ENCODE results near the gene YIPF3. TPM values are rescaled to one million over a fixed set of nuclear protein-coding genes. Genes with fewer than 3 reads are reported as not detected.

The YIPF3 gene
- total RNA-seq, 1 donor from 2014 or later, result 122 TPM

DNA sequence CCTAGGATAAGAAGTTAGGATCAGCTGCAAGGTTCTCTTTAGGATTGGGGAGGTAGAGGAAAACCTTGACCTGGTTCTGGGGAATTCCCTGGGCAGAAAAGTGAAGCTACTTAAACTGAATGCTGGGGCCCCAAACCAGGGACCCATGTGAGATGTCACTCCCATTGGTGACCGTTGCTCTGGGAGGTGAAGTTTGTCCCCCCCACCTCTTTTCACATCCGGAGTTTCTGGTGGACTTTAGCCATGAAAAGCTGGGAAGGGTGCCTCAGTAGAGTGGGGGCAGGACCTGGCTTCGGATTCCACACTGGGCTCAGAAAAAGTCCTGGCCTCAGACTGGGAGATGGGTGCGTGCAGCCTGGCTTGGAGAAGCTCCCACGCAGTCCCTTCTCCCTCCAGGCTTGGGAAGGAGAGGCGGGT, 26.2 kb downstream of the YIPF3 start:
- Mint-ChIP-seq H3K36me3 (no peaks in the 10 kb centered on the region), H3K4me1 (ENCODE audit: unreplicated experiment) (peaks cover 34% of the 10 kb centered on the region), H3K27me3 (no peaks in the 10 kb centered on the region), H3K4me3 (no peak overlapping the region), H3K27ac (no peak overlapping the region), H3K9me3 (no peaks in the 10 kb centered on the region)
- no peak for DNase-seq (ENCODE audit: extremely low spot score, unreplicated experiment)
- TF ChIP-seq, protein P1, sequence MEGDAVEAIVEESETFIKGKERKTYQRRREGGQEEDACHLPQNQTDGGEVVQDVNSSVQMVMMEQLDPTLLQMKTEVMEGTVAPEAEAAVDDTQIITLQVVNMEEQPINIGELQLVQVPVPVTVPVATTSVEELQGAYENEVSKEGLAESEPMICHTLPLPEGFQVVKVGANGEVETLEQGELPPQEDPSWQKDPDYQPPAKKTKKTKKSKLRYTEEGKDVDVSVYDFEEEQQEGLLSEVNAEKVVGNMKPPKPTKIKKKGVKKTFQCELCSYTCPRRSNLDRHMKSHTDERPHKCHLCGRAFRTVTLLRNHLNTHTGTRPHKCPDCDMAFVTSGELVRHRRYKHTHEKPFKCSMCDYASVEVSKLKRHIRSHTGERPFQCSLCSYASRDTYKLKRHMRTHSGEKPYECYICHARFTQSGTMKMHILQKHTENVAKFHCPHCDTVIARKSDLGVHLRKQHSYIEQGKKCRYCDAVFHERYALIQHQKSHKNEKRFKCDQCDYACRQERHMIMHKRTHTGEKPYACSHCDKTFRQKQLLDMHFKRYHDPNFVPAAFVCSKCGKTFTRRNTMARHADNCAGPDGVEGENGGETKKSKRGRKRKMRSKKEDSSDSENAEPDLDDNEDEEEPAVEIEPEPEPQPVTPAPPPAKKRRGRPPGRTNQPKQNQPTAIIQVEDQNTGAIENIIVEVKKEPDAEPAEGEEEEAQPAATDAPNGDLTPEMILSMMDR (conservative IDR thresholded peaks at IDR 0.05), result no peak

DNA sequence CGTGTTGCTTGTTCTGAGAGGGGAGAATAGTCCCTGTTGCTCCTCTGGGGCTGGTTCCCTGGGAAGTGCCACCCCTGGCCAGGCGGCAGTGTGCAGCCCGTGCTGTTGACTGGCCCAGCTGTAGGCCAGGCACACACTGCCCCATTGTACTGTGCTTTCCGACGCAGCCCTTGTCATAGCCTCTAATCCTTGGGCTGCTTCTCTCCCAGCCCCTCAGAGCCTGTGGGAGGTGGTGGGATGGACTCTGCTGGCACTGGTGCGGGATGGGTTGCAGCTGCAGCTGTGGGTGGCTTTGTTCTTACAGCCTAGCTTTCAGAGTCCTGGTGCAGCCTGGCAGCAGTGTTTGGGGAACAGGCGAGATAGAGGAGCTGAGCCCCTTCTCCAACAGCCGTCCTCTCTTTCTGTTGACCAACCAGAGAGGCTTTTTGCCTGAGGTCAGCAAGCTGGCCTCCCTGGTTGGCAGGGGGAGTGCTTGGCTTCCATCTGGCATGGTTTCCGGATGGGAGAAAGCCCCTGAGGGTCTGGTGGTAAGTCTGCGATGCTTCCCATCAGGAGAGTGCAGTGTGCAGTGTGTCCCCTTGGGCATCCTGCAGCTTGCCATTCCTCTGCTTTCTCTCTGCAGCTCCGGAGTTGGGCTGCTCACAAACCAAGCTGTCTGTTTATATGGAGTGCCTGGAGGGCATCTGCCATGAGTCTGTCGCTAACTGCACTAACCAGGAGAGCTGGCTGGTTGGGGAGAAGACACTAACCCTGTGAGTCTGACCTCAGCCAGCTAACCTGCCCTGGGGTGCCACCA, 27.3 kb downstream of the YIPF3 start:
- TF ChIP-seq, protein P1 (conservative IDR thresholded peaks at IDR 0.05), result no peak
- Mint-ChIP-seq H3K4me3 (no peak overlapping the region), H3K4me1 (ENCODE audit: unreplicated experiment) (peaks cover 29% of the 10 kb centered on the region), H3K27me3 (no peaks in the 10 kb centered on the region), H3K9me3 (no peaks in the 10 kb centered on the region), H3K27ac (no peak overlapping the region), H3K36me3 (no peaks in the 10 kb centered on the region)
- no peak for DNase-seq (ENCODE audit: extremely low spot score, unreplicated experiment)

DNA sequence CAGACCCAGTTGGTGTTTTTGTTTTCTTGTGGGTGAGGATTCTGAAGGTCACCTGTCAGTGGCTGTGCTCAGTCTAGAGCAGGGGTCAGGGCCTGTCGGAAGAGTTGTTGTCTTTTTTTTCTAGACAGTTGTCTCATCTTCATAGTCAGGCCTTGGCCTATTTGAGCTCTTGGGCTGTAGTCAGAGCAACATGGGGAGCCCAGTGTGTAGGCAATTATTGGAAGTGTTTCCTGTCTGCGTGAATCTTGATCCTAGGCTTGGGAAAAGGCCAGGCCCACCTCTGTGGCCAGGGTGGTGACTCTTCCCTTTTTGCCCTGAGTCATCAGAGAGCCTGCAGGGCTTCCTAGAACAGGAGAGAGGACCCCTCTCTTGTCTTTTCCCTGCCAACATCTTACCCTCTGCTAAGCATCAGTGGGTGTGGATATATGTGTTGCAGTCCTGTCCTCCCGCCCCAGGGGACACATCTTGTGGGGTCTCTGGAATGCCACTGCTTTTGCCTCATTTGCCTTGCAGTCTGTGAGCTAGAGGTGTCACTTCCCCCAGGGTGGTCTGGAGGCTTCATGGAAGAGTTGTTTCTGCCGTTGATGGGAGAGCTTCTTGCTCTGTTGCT, 28.0 kb downstream of the YIPF3 start:
- no peak for DNase-seq (ENCODE audit: extremely low spot score, unreplicated experiment)
- Mint-ChIP-seq H3K4me1 (ENCODE audit: unreplicated experiment) (peaks cover 24% of the 10 kb centered on the region), H3K4me3 (no peak overlapping the region)

DNA sequence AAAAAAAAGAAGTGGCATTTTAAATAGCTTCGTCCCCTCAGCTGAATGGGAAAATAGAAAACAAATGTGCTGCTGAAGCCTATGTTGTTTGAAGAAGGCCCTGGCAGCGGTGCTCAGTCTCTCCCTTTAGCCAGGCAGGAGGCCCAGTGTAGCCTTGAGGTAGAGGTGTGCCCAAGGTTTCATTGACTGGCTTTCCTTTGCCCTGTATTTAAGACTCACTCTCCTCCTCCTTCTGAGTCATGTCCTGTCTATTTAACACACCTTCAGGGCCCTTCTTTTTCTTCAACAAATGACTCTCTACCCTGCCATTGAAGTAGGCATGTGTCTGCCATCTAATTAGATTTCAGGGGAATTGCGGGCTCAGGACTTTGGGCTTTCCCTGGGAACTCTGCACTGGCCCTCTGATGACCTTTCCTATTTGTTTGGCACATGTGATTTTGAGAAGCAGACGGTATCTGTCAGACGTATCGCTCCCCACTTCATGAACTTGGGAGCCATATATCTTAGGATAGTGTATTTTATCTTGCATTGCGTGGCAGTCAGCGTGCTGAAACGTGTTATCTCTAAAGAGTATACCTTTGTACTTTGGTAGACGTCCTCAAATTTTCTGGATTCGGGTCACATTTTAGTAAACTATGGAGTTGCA, 35.0 kb downstream of the YIPF3 start:
- H3K4me3 Mint-ChIP-seq, result peak overlapping the region; percentile 58
- TF ChIP-seq, protein P1 (conservative IDR thresholded peaks at IDR 0.05), result no peak
- DNase-seq (ENCODE audit: extremely low spot score, unreplicated experiment), result no peak
- no peaks in the 10 kb centered on the region for H3K27me3 Mint-ChIP-seq
- H3K9me3 Mint-ChIP-seq, result no peaks in the 10 kb centered on the region
- H3K27ac Mint-ChIP-seq, result peak overlapping the region; percentile 53
- peaks cover 49% of the 10 kb centered on the region for H3K4me1 Mint-ChIP-seq (ENCODE audit: unreplicated experiment)
- H3K36me3 Mint-ChIP-seq, result peaks cover 4% of the 10 kb centered on the region

More for the DNA sequence above, 28.0 kb downstream of the YIPF3 start:
- TF ChIP-seq, protein P1 (conservative IDR thresholded peaks at IDR 0.05), result no peak
- H3K36me3 Mint-ChIP-seq, result no peaks in the 10 kb centered on the region
- no peaks in the 10 kb centered on the region for H3K27me3 Mint-ChIP-seq
- H3K9me3 Mint-ChIP-seq, result no peaks in the 10 kb centered on the region
- no peak overlapping the region for H3K27ac Mint-ChIP-seq

DNA sequence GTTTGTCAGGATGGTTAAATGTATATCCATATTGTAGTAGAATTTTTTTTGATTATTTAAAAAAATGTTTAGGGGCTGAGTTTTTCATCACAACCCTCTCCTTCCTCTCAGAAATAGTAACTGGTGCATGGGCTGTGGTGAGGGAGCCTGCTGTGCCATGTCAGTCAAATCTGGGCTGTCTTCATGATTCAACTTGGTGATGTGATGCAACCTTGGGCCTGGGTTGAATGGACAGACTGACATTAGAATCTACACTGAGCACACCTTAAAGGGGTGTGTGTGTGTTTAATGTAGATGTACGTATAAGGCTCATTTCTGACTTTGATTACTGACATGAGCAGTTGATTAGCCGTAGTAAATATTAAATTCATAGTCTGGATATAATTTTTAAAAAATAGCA, 35.7 kb downstream of the YIPF3 start:
- no peak overlapping the region for H3K27ac Mint-ChIP-seq
- no peaks in the 10 kb centered on the region for H3K9me3 Mint-ChIP-seq
- peaks cover 50% of the 10 kb centered on the region for H3K4me1 Mint-ChIP-seq (ENCODE audit: unreplicated experiment)

More for the DNA sequence above, 35.7 kb downstream of the YIPF3 start:
- TF ChIP-seq, protein P1 (conservative IDR thresholded peaks at IDR 0.05), result no peak
- peaks cover 4% of the 10 kb centered on the region for H3K36me3 Mint-ChIP-seq
- H3K4me3 Mint-ChIP-seq, result no peak overlapping the region
- DNase-seq (ENCODE audit: extremely low spot score, unreplicated experiment), result no peak
- no peaks in the 10 kb centered on the region for H3K27me3 Mint-ChIP-seq

Data from type B pancreatic cell (in vitro differentiated cells).